DND-41 (cell line): ENCODE results near the gene TMEM125.

Experiments
- ATAC-seq: fragments of 200-7000 bp; cut with Tn5 transposase; 3 replicates; pipeline ENCODE4 v1.9.1; 2021; ENCODE audit warnings: low read depth; ENCODE audit not compliant: insufficient read depth
- DNase-seq: peaks from one replicate; pipeline ENCODE4 v3.0.0-alpha.2; 2020
- H2AFZ ChIP-seq: 2 replicates; pipeline ENCODE4 v1.6.0; 2012; ENCODE audit warnings: low read depth, low read length
- H3K27ac ChIP-seq: 2 replicates; pipeline ENCODE4 v1.5.1; 2012; ENCODE audit warnings: low read length, inconsistent platforms
- H3K27me3 ChIP-seq: fragments of 200-600 bp; sonication (generic); 2 replicates; pipeline ENCODE4 v1.6.0; 2012; ENCODE audit warnings: low read length, mild to moderate bottlenecking, inconsistent platforms; ENCODE audit not compliant: insufficient read depth, poor library complexity
- H3K36me3 ChIP-seq: 2 replicates; pipeline ENCODE4 v1.5.1; 2012; ENCODE audit warnings: low read length, inconsistent platforms; ENCODE audit not compliant: insufficient read depth
- H3K4me1 ChIP-seq: 2 replicates; pipeline ENCODE4 v1.5.1; 2012; ENCODE audit warnings: mild to moderate bottlenecking, low read length; ENCODE audit not compliant: insufficient read depth
- H3K4me2 ChIP-seq: 2 replicates; pipeline ENCODE4 v1.6.0; 2012; ENCODE audit warnings: mild to moderate bottlenecking, moderate library complexity, low read length, inconsistent platforms; ENCODE audit not compliant: insufficient read depth
- H3K4me3 ChIP-seq, 2 experiments: fragments of 200-600 bp in 1 of 2; shearing (Covaris generic) in 1 of 2; 2 replicates each; pipeline ENCODE4 v1.5.1; 2012 to 2016; ENCODE audit warnings: inconsistent platforms in 2 of 2, low read length in 2 of 2, mild to moderate bottlenecking in 2 of 2, low read depth in 1 of 2, moderate library complexity in 1 of 2
- H3K79me2 ChIP-seq: 2 replicates; pipeline ENCODE4 v1.6.0; 2012; ENCODE audit warnings: low read length, inconsistent platforms; ENCODE audit not compliant: insufficient read depth
- H3K9ac ChIP-seq: 2 replicates; pipeline ENCODE4 v1.6.0; 2012; ENCODE audit warnings: low read depth, mild to moderate bottlenecking, inconsistent platforms, low read length, moderate library complexity
- H3K9me3 ChIP-seq: 2 replicates; pipeline ENCODE4 v1.5.1; 2012; ENCODE audit warnings: low read length, moderate library complexity, mild to moderate bottlenecking, inconsistent platforms; ENCODE audit not compliant: insufficient read depth, severe bottlenecking
- H4K20me1 ChIP-seq: 2 replicates; pipeline ENCODE4 v1.6.0; 2012; ENCODE audit warnings: low read length; ENCODE audit not compliant: insufficient read depth
- CTCF ChIP-seq: IDR thresholded peaks from 2 replicates; pipeline ENCODE4 v1.5.1; 2012; ENCODE audit warnings: borderline replicate concordance, low read length, moderate library complexity, mild to moderate bottlenecking; ENCODE audit not compliant: poor library complexity, severe bottlenecking; ENCODE audit errors: extremely low read depth
- EZH2 ChIP-seq: IDR thresholded peaks from 3 replicates; pipeline ENCODE4 v1.6.1; 2012; ENCODE audit warnings: borderline replicate concordance, low read depth, mild to moderate bottlenecking, moderate library complexity, low read length, inconsistent platforms; ENCODE audit not compliant: severe bottlenecking

The TMEM125 gene

DNA sequence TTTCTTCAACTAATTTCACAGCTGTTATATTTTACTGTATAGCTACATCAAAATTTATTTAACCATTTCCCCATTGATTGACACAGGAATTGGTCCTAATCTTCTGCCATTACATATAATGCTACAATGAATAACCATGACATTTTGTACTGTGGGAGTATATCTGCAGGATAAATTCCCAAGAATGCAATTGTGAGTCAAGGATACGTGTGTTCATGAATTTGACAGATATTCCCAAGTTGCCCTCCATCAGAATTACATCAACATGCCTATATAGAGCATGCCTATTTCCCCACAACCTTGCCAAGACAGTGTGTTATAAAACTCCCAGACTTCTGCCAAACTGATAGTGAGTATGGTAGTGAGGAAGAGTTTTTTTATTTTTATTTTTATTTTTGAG is 28.3 kb downstream of the TMEM125 start:
- Histone ChIP-seq H4K20me1 (no peaks in the 10 kb centered on the region), H3K36me3 (no peaks in the 10 kb centered on the region), H3K4me1 (no peaks in the 10 kb centered on the region), H3K9ac (no peak overlapping the region), H3K4me3 (no peak overlapping the region), H3K79me2 (no peaks in the 10 kb centered on the region), H2AFZ (no peak overlapping the region), H3K4me2 (no peak overlapping the region), H3K9me3 (no peaks in the 10 kb centered on the region), H3K27ac (no peak overlapping the region), H3K27me3 (peaks cover 7% of the 10 kb centered on the region)
- DNase-seq (no peak), ATAC-seq (no peak)
- TF ChIP-seq EZH2, result no peak
- no peak for TF ChIP-seq CTCF

- Histone ChIP-seq H3K27ac (no peak overlapping the region), H3K4me2 (no peak overlapping the region), H4K20me1 (no peaks in the 10 kb centered on the region), H3K9ac (no peak overlapping the region), H3K27me3 (peaks cover 10% of the 10 kb centered on the region), H3K9me3 (no peaks in the 10 kb centered on the region), H3K36me3 (no peaks in the 10 kb centered on the region), H2AFZ (no peak overlapping the region), H3K4me1 (no peaks in the 10 kb centered on the region), H3K79me2 (no peaks in the 10 kb centered on the region), H3K4me3 (no peak overlapping the region)
- ATAC-seq (no peak), DNase-seq (no peak)
- TF ChIP-seq EZH2 (no peak), CTCF (no peak)
Measured at GRCh38 chr1:43299101-43299500, 29.3 kb downstream of the TMEM125 start.

- Histone ChIP-seq H3K4me3 (no peak within 1 kb of the TSS), H2AFZ (no peak within 1 kb of the TSS), H3K27ac (no peak within 1 kb of the TSS), H3K4me2 (no peak within 1 kb of the TSS), H4K20me1 (no peaks in the 10 kb centered on the region), H3K27me3 (peaks cover 10% of the 10 kb centered on the region), H3K79me2 (no peaks in the 10 kb centered on the region), H3K9me3 (no peaks in the 10 kb centered on the region), H3K9ac (no peak within 1 kb of the TSS), H3K36me3 (no peaks in the 10 kb centered on the region), H3K4me1 (no peaks in the 10 kb centered on the region)
- no peak for DNase-seq
- ATAC-seq, result no peak
- TF ChIP-seq EZH2 (no peak), CTCF (no peak)
Measured at GRCh38 chr1:43300378-43301094, 30.8 kb downstream of the TMEM125 start, which contains the start of gene TIE1. TIE1 (plus strand) TSS chr1:43300982; CDS start chr1:43301072, 90 bp downstream.
